ENCODE data around the gene REG3A. TPM values are rescaled to one million over a fixed set of nuclear protein-coding genes. Genes with fewer than 3 reads are reported as not detected.

Gene REG3A
- total RNA-seq, 5 donors from 2014 or later (not counting 1 experiment from before 2014, with no cell fraction given): 0.35 to 0.46 TPM; not detected in 3

DNA sequence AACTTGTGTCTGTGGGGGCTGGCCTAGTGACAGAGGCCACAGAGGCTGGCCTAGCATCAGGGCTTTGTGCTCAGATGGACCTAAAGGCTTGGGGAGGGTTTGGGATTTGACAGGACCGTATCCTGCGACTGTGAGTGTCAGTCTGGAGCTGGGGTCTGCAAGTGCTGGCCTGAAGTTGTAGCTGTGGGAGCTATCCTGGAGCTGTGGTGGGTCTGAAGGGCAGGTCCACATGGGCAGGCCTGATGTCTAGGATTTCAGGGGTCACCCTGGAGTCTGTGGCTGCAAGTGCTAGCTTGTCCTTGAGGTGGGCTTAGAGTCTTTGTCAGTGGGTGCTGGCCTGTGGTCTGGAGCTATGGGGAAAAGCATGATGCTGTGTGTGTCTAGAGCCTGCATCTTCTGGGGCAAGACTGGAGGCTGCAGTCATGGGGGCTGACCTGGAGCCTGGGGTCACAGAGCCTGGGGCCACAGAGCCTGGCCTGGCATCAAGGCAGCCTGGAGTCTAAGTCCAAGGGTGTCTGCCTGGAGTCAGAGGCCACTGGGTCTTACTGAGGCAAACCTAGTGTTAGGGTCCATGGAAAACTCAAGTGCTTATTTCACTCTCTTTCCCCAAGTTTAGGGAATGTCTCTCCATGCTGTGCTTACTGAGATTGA, 3.6 kb downstream of the REG3A start:
- Mint-ChIP-seq H3K36me3 (no peaks in the 10 kb centered on the region), H3K27ac (no peak overlapping the region), H3K4me1 (no peaks in the 10 kb centered on the region), H3K9me3 (peaks cover 8 to 15% (median 15%) of the 10 kb centered on the region in 3 donors), H3K27me3 (no peaks in the 10 kb centered on the region), H3K4me3 (no peak overlapping the region)
- no peak for DNase-seq
- CTCF ChIA-PET: no interaction called here
- no peak overlapping the region for H3K4me3 ChIP-seq (ENCODE audit: control insufficient read depth in 1 of 2, extremely low read depth in 1 of 2, low read length in 1 of 2)
- WGBS (ENCODE audit: insufficient coverage): 88% methylated on average over 2 of the region's 2 CpGs
- no peaks in the 10 kb centered on the region for H3K4me1 ChIP-seq (ENCODE audit: control insufficient read depth in 1 of 2, extremely low read depth in 1 of 2, insufficient read depth in 2 of 2, low read length in 2 of 2)
- no peak for ATAC-seq (replicated peaks in 1 of 4)
- no peaks in the 10 kb centered on the region for H3K27me3 ChIP-seq (replicated peaks in 1 of 2; ENCODE audit: control insufficient read depth in 2 of 2, extremely low read depth in 1 of 2, insufficient read depth in 2 of 2, low read length in 1 of 2)
- no peaks in the 10 kb centered on the region for H3K9me3 ChIP-seq
- POLR2A ChIA-PET: no interaction called here
- H3K36me3 ChIP-seq (ENCODE audit: control insufficient read depth in 2 of 2, extremely low read depth in 1 of 2, insufficient read depth in 1 of 2, low read length in 1 of 2): no peaks in the 10 kb centered on the region
- no peak overlapping the region for H3K27ac ChIP-seq (ENCODE audit: low read length)

GRCh38 chr2:79139423-79139822, 20.1 kb downstream of the REG3A start:
- H3K36me3 Mint-ChIP-seq: no peaks in the 10 kb centered on the region
- H3K9me3 ChIP-seq: no peaks in the 10 kb centered on the region
- H3K27ac Mint-ChIP-seq: no peak overlapping the region
- no peaks in the 10 kb centered on the region for H3K4me1 Mint-ChIP-seq
- no peaks in the 10 kb centered on the region for H3K4me1 ChIP-seq (ENCODE audit: control insufficient read depth in 1 of 2, extremely low read depth in 1 of 2, insufficient read depth in 2 of 2, low read length in 2 of 2)
- POLR2A ChIA-PET: no interaction called here
- no peaks in the 10 kb centered on the region for H3K27me3 Mint-ChIP-seq
- no peak overlapping the region for H3K4me3 ChIP-seq (ENCODE audit: control insufficient read depth in 1 of 2, extremely low read depth in 1 of 2, low read length in 1 of 2)
- no peaks in the 10 kb centered on the region for H3K27me3 ChIP-seq (replicated peaks in 1 of 2; ENCODE audit: control insufficient read depth in 2 of 2, extremely low read depth in 1 of 2, insufficient read depth in 2 of 2, low read length in 1 of 2)
- no peak overlapping the region for H3K27ac ChIP-seq (ENCODE audit: low read length)
- CTCF ChIA-PET: no interaction called here
- no peak for DNase-seq
- H3K36me3 ChIP-seq (ENCODE audit: control insufficient read depth in 2 of 2, extremely low read depth in 1 of 2, insufficient read depth in 1 of 2, low read length in 1 of 2): no peaks in the 10 kb centered on the region
- ATAC-seq (replicated peaks in 1 of 4): no peak
- H3K9me3 Mint-ChIP-seq: peaks cover 5 to 19% (median 17%) of the 10 kb centered on the region in 3 donors
- no peak overlapping the region for H3K4me3 Mint-ChIP-seq

- Mint-ChIP-seq H3K4me3 (no peak overlapping the region), H3K9me3 (peaks cover 8 to 23% (median 11%) of the 10 kb centered on the region in 3 donors), H3K27me3 (no peaks in the 10 kb centered on the region), H3K36me3 (no peaks in the 10 kb centered on the region), H3K27ac (no peak overlapping the region), H3K4me1 (no peaks in the 10 kb centered on the region)
- H3K4me3 ChIP-seq (ENCODE audit: control insufficient read depth in 1 of 2, extremely low read depth in 1 of 2, low read length in 1 of 2): no peak overlapping the region
- H3K27ac ChIP-seq (ENCODE audit: low read length): no peak overlapping the region
- no peaks in the 10 kb centered on the region for H3K27me3 ChIP-seq (replicated peaks in 1 of 2; ENCODE audit: control insufficient read depth in 2 of 2, extremely low read depth in 1 of 2, insufficient read depth in 2 of 2, low read length in 1 of 2)
- ChIA-PET POLR2A (no interaction called here), CTCF (no interaction called here)
- no peaks in the 10 kb centered on the region for H3K36me3 ChIP-seq (ENCODE audit: control insufficient read depth in 2 of 2, extremely low read depth in 1 of 2, insufficient read depth in 1 of 2, low read length in 1 of 2)
- ATAC-seq (replicated peaks in 1 of 4) (no peak), DNase-seq (no peak)
- H3K9me3 ChIP-seq: no peaks in the 10 kb centered on the region
- H3K4me1 ChIP-seq (ENCODE audit: control insufficient read depth in 1 of 2, extremely low read depth in 1 of 2, insufficient read depth in 2 of 2, low read length in 2 of 2): no peaks in the 10 kb centered on the region
- 90% methylated on average over 2 of the region's 3 CpGs for WGBS (ENCODE audit: insufficient coverage)
Measured at GRCh38 chr2:79138385-79138784, 21.2 kb downstream of the REG3A start.

DNA sequence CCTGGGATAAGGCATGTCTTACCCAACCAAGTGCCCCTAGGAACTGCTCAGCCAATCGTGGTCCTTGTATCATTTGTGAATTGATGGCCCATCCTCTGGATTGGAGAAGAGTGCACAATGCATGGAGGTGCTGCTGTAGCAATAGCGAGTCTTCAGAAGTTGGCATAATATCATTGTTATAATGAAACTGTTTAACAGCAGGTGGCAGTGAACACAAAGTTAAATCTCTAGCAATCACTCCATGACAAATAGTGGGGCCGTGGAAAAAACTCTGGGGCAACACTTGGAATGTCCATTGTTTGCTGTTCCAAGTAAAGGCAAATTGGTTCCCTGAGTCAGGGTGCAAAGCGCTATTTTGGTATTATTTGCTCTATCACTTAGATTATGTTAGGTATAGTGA, 27.9 kb downstream of the REG3A start:
- H3K36me3 ChIP-seq (ENCODE audit: control insufficient read depth in 2 of 2, extremely low read depth in 1 of 2, insufficient read depth in 1 of 2, low read length in 1 of 2): no peaks in the 10 kb centered on the region
- no peak overlapping the region for H3K27ac ChIP-seq (ENCODE audit: low read length)
- Mint-ChIP-seq H3K36me3 (no peaks in the 10 kb centered on the region), H3K9me3 (peaks cover 6 to 28% (median 13%) of the 10 kb centered on the region in 3 donors), H3K4me3 (no peak overlapping the region), H3K27ac (no peak overlapping the region), H3K4me1 (no peaks in the 10 kb centered on the region), H3K27me3 (no peaks in the 10 kb centered on the region)
- 60% methylated on average over 1 of the region's 4 CpGs for WGBS (ENCODE audit: insufficient coverage)
- ChIA-PET CTCF (no interaction called here), POLR2A (no interaction called here)
- no peak overlapping the region for H3K4me3 ChIP-seq (ENCODE audit: control insufficient read depth in 1 of 2, extremely low read depth in 1 of 2, low read length in 1 of 2)
- DNase-seq (no peak), ATAC-seq (replicated peaks in 1 of 4) (no peak)
- H3K9me3 ChIP-seq: no peaks in the 10 kb centered on the region
- no peaks in the 10 kb centered on the region for H3K4me1 ChIP-seq (ENCODE audit: control insufficient read depth in 1 of 2, extremely low read depth in 1 of 2, insufficient read depth in 2 of 2, low read length in 2 of 2)
- H3K27me3 ChIP-seq (replicated peaks in 1 of 2; ENCODE audit: control insufficient read depth in 2 of 2, extremely low read depth in 1 of 2, insufficient read depth in 2 of 2, low read length in 1 of 2): no peaks in the 10 kb centered on the region

GRCh38 chr2:79129804-79130203, 29.7 kb downstream of the REG3A start:
- ChIA-PET POLR2A (no interaction called here), CTCF (interaction anchor here in 1 of 2 donors (0.5 kb wide), 1 partner anchor 9 kb away, joined by 4 read pairs; the partner anchor contains the start of gene REG1A)
- DNase-seq (no peak), ATAC-seq (replicated peaks in 1 of 4) (no peak)
- Mint-ChIP-seq H3K9me3 (peaks cover 4 to 24% (median 13%) of the 10 kb centered on the region in 3 donors), H3K4me3 (no peak overlapping the region), H3K4me1 (no peaks in the 10 kb centered on the region), H3K36me3 (no peaks in the 10 kb centered on the region), H3K27me3 (no peaks in the 10 kb centered on the region), H3K27ac (no peak overlapping the region)
- Histone ChIP-seq H3K27me3 (replicated peaks in 1 of 2; ENCODE audit: control insufficient read depth in 2 of 2, extremely low read depth in 1 of 2, insufficient read depth in 2 of 2, low read length in 1 of 2) (no peaks in the 10 kb centered on the region), H3K4me1 (ENCODE audit: control insufficient read depth in 1 of 2, extremely low read depth in 1 of 2, insufficient read depth in 2 of 2, low read length in 2 of 2) (no peaks in the 10 kb centered on the region), H3K4me3 (ENCODE audit: control insufficient read depth in 1 of 2, extremely low read depth in 1 of 2, low read length in 1 of 2) (no peak overlapping the region), H3K36me3 (ENCODE audit: control insufficient read depth in 2 of 2, extremely low read depth in 1 of 2, insufficient read depth in 1 of 2, low read length in 1 of 2) (no peaks in the 10 kb centered on the region), H3K27ac (ENCODE audit: low read length) (no peak overlapping the region), H3K9me3 (no peaks in the 10 kb centered on the region)

- Mint-ChIP-seq H3K27ac (no peak overlapping the region), H3K27me3 (no peaks in the 10 kb centered on the region), H3K36me3 (no peaks in the 10 kb centered on the region), H3K9me3 (peaks cover 2 to 22% (median 13%) of the 10 kb centered on the region in 3 donors), H3K4me3 (no peak overlapping the region), H3K4me1 (no peaks in the 10 kb centered on the region)
- H3K4me3 ChIP-seq (ENCODE audit: control insufficient read depth in 1 of 2, extremely low read depth in 1 of 2, low read length in 1 of 2): no peak overlapping the region
- H3K4me1 ChIP-seq (ENCODE audit: control insufficient read depth in 1 of 2, extremely low read depth in 1 of 2, insufficient read depth in 2 of 2, low read length in 2 of 2): no peaks in the 10 kb centered on the region
- WGBS (ENCODE audit: insufficient coverage): 88% methylated on average over 2 of the region's 6 CpGs
- no peak overlapping the region for H3K27ac ChIP-seq (ENCODE audit: low read length)
- CTCF ChIA-PET: interaction anchor here in 1 of 2 donors (0.5 kb wide), 1 partner anchor 9 kb away, joined by 4 read pairs; the partner anchor contains the start of gene REG1A
- DNase-seq: no peak
- POLR2A ChIA-PET: no interaction called here
- no peak for ATAC-seq (replicated peaks in 1 of 4)
- H3K9me3 ChIP-seq: no peaks in the 10 kb centered on the region
- H3K27me3 ChIP-seq (replicated peaks in 1 of 2; ENCODE audit: control insufficient read depth in 2 of 2, extremely low read depth in 1 of 2, insufficient read depth in 2 of 2, low read length in 1 of 2): no peaks in the 10 kb centered on the region
- no peaks in the 10 kb centered on the region for H3K36me3 ChIP-seq (ENCODE audit: control insufficient read depth in 2 of 2, extremely low read depth in 1 of 2, insufficient read depth in 1 of 2, low read length in 1 of 2)
Measured at GRCh38 chr2:79129260-79129659, 30.3 kb downstream of the REG3A start.

- ChIA-PET CTCF (interaction anchor here in 1 of 2 donors (0.7 kb wide), 1 partner anchor 11 kb away, joined by 3 read pairs; no protein-coding TSS in a partner anchor), POLR2A (no interaction called here)
- no CpG with 5 or more reads among the region's 3 CpGs for WGBS (ENCODE audit: insufficient coverage)
- H3K27me3 ChIP-seq (replicated peaks in 1 of 2; ENCODE audit: control insufficient read depth in 2 of 2, extremely low read depth in 1 of 2, insufficient read depth in 2 of 2, low read length in 1 of 2): no peaks in the 10 kb centered on the region
- no peaks in the 10 kb centered on the region for H3K4me1 Mint-ChIP-seq
- H3K9me3 ChIP-seq: no peaks in the 10 kb centered on the region
- H3K36me3 ChIP-seq (ENCODE audit: control insufficient read depth in 2 of 2, extremely low read depth in 1 of 2, insufficient read depth in 1 of 2, low read length in 1 of 2): no peaks in the 10 kb centered on the region
- H3K27ac ChIP-seq (ENCODE audit: low read length): no peak overlapping the region
- DNase-seq (no peak), ATAC-seq (replicated peaks in 1 of 4) (no peak)
- H3K4me3 Mint-ChIP-seq: no peak overlapping the region
- no peaks in the 10 kb centered on the region for H3K27me3 Mint-ChIP-seq
- no peaks in the 10 kb centered on the region for H3K4me1 ChIP-seq (ENCODE audit: control insufficient read depth in 1 of 2, extremely low read depth in 1 of 2, insufficient read depth in 2 of 2, low read length in 2 of 2)
- peaks cover 0 to 15% (median 13%) of the 10 kb centered on the region in 3 donors for H3K9me3 Mint-ChIP-seq
- H3K36me3 Mint-ChIP-seq: no peaks in the 10 kb centered on the region
- H3K4me3 ChIP-seq (ENCODE audit: control insufficient read depth in 1 of 2, extremely low read depth in 1 of 2, low read length in 1 of 2): no peak overlapping the region
- no peak overlapping the region for H3K27ac Mint-ChIP-seq
Measured at GRCh38 chr2:79128406-79128805, 31.1 kb downstream of the REG3A start.
